Measurements from ENCODE around the gene PRDM16.

DNA sequence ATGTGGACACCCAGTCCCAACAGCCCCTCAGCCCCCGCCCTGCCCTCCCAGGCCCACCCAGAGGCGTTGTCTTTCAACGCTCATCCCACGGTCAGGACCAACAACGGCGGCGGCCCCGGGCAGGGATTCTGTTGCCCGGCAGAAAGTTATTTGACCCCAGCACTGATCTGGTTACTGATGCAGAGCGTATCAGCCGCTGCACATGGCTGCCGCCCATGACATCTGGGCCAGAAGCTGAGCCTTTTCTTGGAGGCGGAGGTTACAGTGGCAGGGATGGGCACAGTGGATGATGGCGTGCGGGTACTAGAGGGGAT, 258.3 kb downstream of the PRDM16 start:
- TF ChIP-seq SUZ12 (IDR thresholded peaks at IDR 0.05; ENCODE audit: extremely low read depth, insufficient read depth, insufficient read length) (no peak), YY1 (IDR thresholded peaks at IDR 0.05; ENCODE audit: insufficient read depth, insufficient read length) (no peak)
